HG03196 (cell line): ENCODE data around the gene COL5A1.

Source experiments
- ATAC-seq: cut with Tn5 transposase; IDR thresholded peaks from one replicate; pipeline ENCODE4 v1.9.1; 2021; ENCODE audit not compliant: unreplicated experiment

The COL5A1 gene

GRCh38 chr9:134868751-134869553 lies 227.3 kb downstream of the COL5A1 start:
- ATAC-seq = no peak

GRCh38 chr9:134869554-134870300 lies 228.1 kb downstream of the COL5A1 start:
- no peak for ATAC-seq

- ATAC-seq = no peak
Measured at GRCh38 chr9:134870301-134870694, 228.7 kb downstream of the COL5A1 start.

GRCh38 chr9:134870746-134871662 lies 229.4 kb downstream of the COL5A1 start:
- ATAC-seq = no peak

- no peak for ATAC-seq
Measured at GRCh38 chr9:134871697-134872340, 230.2 kb downstream of the COL5A1 start.

- ATAC-seq = no peak
Measured at GRCh38 chr9:134872482-134873231, 231.1 kb downstream of the COL5A1 start.

- ATAC-seq = no peak
Measured at GRCh38 chr9:134875371-134875770, 233.8 kb downstream of the COL5A1 start.

GRCh38 chr9:134877541-134877940 lies 235.9 kb downstream of the COL5A1 start:
- ATAC-seq = no peak

GRCh38 chr9:134879664-134880483 lies 238.3 kb downstream of the COL5A1 start:
- ATAC-seq = no peak

- ATAC-seq = no peak
Measured at GRCh38 chr9:134880484-134881312, 239.1 kb downstream of the COL5A1 start, which contains the start of gene FCN2. FCN2 (plus strand) TSS chr9:134880810; CDS start chr9:134880822, 12 bp downstream.

GRCh38 chr9:134881313-134881670 lies 239.7 kb downstream of the COL5A1 start:
- no peak for ATAC-seq

- no peak for ATAC-seq
Measured at GRCh38 chr9:134882204-134882785, 240.7 kb downstream of the COL5A1 start.

GRCh38 chr9:134883040-134883782 lies 241.6 kb downstream of the COL5A1 start:
- no peak for ATAC-seq

GRCh38 chr9:134884492-134884891 lies 242.9 kb downstream of the COL5A1 start:
- no peak for ATAC-seq

- ATAC-seq = no peak
Measured at GRCh38 chr9:134885001-134885678, 243.5 kb downstream of the COL5A1 start.

- ATAC-seq = no peak
Measured at GRCh38 chr9:134885679-134886412, 244.2 kb downstream of the COL5A1 start.
